HG03354 (cell line): ENCODE results near the gene VDAC2.
"Not testable (repeated sequence)": the region's sequence is repeated elsewhere in the genome, so short reads cannot be mapped to it uniquely, and the experiment has no call there.

ENCODE experiments used
- ATAC-seq: cut with Tn5 transposase; IDR thresholded peaks from one replicate; pipeline ENCODE4 v1.9.1; 2021; ENCODE audit warnings: mild to moderate bottlenecking; ENCODE audit not compliant: unreplicated experiment, poor library complexity, severe bottlenecking

Gene VDAC2, protein sequence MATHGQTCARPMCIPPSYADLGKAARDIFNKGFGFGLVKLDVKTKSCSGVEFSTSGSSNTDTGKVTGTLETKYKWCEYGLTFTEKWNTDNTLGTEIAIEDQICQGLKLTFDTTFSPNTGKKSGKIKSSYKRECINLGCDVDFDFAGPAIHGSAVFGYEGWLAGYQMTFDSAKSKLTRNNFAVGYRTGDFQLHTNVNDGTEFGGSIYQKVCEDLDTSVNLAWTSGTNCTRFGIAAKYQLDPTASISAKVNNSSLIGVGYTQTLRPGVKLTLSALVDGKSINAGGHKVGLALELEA

DNA sequence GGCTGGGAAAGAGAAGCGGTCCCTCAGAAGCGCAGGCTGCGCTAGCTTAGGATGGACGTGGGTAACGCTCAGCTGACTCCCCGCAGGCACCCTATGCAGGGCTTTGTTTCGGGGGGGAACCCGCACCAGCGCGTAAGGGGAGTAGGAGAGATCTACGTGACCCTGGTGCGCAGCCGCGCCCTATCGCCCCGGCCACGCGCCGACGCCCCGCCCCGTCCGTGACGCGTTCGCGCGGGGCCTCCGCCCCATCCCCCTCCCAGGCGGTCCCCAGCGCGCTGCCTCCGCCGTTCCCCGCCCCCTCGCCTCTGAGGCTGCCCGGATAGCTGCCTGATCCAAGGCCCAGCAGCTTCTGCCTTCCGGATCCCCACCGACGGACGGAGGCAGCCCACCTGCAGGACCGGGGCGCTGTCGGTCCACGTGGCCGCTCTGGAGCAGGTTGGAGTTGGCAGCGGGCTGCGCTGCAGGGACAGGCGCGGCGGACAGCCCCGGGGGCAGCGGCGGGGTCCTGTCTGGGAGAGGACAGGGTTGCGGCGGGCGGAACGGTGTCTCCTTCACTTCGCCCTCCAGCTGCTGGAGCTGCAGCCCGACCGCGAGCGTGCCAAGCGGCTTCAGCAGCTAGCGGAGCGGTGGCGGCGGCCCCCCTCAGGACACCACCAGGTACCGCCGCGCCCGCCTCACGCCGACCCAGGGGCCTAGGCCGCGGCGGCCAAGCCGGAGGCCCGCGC, at the start of gene VDAC2:
Gene VDAC2, plus strand, starts transcription at position 515 of the 725 bp plus-strand sequence. CDS start 363 bp downstream, outside the sequence.
- ATAC-seq: peak; percentile 86

DNA sequence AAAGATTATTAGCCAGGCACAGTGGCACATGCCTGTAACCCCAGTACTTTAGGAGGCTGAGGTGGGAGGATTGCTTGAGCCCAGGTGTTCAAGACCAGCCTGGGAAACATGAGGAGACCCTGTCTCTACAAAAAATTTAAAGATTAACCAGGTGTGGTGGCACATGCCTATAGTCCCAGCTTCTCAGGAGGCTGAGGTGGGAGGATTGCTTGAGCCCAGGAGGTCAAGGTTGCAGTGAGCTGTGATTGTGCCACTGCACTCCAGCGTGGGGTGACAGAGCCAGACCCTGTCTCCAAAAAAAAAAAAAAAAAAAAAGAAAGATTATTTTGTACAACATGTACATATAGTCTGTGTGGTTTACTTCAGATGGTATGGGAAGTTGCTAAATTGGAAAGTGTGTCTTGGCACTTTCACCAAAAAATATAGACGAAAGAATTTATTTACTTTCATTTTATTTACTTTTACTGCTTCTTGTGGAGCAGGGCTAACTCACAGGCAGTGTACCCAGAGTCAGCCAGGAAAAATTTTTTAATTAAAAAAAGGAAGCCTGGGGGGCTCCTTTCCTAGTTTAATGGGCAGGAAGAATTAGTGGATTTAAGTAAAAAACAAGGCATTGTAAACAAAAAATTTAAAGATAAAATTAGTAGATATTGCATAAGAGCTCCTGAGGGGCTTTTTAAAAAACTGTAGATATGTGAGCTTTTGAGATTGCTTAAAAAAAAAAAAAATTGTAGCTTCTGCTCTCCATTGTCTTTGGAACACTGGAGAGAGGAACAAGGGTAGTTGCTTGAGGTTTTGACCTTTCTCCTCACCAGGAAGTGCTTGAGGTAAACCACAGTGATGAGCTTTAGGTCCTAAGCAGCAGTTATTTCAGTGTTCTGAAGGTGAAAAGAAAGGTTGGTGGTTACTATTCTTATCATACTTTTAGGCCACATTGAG, 44.6 kb upstream of the VDAC2 start:
- peak; percentile 84 for ATAC-seq

DNA sequence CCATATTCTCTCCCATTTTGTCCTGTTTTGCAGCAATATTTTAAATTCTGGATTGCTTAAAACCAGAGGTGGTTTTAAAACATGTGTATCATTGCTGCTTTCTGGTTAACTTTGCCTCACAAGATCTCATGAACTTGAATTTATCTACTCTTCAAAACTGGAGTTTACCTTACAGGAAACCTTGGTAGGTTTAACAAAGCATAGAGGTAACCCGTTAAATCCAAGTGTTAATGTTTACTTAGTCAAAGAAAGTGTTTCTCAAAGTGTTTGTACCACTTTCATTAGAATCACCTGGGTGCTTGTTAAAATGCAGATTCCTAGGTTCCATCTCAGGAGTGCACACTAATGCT, 44.0 kb upstream of the VDAC2 start:
- peak; percentile 25 for ATAC-seq

DNA sequence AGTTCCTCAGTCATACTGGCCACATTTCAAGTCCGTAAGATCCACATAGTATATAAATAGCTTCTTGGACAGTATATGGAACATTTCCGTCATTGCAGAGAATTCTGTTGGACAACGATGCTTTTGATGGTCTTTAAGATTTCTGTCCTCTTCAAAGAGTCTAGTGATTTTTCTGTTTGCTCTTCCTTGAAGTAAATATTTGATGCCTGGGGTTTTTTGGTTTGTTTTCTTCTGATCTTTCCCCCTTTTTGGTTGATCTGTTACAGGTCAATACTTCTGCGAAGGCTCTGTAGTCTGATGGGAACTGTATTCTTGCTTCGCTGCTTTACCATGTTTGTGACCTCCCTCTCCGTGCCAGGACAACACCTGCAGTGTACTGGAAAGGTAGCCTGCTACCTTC, 42.3 kb upstream of the VDAC2 start:
- ATAC-seq: no peak

DNA sequence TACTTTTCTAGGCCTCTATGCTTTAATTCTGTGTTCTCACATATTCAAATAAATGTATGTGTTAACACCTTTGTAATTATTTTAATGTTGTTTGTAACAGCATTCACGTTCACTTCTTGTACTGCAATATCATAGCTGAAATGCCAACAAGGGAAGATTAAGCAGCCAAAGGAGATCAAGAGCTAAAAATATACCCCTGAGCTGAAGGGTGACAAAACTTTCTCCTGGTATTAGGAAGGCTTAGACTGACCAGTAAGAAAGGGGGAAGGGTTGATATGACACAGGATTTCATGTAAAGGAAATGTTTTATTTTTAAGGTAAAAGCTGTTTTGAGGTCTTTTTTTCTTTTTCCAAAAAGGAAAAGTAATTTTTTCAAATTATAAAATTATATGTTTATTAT, 40.4 kb upstream of the VDAC2 start:
- ATAC-seq: no peak

DNA sequence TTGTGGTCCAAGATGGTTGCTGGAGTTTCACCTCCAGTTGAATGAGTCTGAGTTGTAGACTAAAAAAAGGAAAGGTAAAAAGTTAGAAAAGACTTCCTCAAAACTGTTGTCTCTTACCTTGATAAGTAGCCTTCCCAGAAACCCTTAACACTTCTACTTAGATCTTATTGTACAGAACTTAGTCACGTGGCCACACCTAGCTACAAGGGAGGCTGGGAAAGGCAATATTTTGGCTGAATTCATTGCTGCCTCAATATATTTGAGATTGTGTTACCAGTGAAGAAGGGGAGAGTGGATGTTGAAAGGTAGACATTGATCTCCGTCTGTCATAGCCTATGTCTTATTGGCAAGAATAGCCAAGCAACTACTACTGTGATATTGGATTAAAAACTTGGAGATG, 35.5 kb upstream of the VDAC2 start:
- no peak for ATAC-seq

DNA sequence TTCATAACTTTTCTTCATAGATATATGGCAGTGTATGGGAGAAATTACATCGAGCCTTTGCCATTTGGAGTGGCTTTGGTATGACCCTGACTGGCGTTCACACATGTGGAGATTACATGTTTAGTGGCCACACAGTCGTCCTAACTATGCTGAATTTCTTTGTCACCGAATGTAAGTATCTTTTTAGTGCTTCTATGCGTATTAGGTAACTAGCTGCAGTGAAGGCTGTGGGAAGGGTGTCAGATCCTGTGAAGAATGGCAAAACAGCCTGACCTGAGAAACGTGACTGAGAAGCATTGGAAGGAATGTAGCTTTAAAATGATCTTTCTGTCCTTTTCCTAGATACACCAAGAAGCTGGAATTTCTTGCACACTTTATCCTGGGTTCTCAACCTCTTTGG, 34.5 kb upstream of the VDAC2 start:
- ATAC-seq: no peak

DNA sequence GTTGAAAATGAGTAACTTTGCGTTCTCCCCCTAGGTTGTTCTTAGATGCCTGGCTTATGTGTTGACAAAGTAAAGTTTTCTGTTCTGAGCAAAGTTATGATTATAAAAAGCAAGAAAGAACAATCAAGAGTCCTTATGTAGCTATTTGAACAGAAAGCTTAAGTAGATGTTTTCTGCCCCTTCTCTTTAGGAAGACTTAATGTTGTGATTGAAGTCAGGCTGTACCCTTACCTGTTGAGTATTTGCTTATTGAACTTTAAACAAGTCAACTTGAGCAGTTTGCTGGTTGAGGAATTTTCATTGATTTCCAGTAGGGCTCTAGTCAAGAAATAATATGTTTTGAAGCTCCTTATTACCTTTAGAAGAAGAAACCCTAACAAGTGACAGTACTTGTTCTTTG, 33.9 kb upstream of the VDAC2 start:
- ATAC-seq: no peak

DNA sequence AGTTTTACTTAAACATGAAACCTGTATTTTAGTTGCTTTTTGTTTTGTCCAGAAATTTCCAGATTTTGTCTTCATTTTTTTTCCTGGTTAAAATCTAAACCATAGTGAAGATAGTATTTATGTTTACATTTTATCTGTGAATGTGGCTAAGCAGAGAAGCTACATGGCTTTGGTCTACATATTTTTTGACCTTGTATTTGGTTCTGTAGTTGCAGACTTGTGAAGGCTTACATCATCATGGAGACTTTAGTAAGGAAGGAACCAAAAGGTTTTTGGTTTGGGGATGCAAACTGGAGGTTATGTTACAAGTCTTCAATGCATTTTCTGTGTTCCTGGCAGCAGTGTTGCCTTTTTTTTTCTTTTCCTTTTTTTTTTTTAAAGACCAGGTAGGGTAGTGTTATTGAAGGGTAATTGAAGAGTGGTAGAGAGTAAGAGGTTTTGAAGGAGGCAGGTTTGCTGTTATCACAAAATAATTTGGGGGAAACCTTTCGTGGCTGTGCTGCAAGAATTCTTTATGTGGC, 30.9 kb upstream of the VDAC2 start:
- ATAC-seq: no peak

DNA sequence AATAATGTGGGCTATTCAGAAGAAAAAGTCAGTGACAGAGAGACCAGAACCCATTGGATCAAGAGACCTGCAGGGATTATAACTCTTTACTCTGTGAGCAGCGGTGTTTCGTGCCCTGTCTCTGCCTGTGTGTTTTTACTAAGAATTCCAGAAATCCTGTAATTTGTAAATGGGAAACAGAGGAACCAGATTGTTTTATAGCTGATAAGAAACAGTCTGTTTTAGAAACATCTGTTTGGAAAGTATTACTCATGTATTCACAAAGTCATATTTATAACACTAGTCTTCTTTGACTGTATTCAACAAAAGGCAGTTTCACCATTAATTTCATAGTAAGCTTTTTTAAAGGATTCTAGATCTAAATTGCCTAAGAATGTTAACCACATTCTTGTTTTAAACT, 30.0 kb upstream of the VDAC2 start:
- ATAC-seq: no peak

DNA sequence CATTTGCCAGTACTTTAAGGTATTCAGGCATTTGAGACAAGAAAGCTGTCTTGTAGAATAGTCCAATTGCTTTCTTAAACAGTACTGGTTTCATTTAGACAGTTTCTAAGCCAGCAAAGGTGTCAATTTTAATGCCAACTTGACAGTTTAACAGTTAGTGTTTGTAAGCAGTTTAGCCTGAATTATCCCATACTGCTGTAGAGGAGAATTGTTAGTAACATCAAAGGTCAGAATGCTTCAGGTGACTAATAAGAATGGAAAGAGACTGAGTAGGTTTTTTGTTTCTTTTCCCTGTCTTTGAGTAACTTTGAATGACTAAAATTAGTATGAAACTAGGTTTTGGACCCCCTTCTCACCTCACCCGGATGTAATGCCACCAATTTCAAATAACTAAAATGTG, 29.5 kb upstream of the VDAC2 start:
- ATAC-seq: no peak

DNA sequence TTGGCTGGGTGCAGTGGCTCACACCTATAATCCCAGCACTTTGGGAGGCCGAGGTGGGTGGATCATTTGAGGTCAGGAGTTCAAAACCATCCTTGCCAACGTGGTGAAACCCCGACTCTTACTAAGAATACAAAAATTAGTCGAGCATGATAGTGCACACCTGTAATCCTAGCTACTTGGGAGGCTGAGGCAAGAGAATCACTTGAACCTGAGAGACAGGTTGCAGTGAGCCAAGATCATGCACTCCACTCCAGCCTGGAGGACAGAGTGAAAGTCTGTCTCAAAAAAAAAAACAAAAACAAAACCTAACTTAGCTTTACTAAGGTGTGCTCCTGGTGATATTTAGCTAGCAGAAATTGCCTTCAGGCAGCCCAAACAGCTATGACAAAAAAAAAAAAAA, 24.3 kb upstream of the VDAC2 start:
- no peak for ATAC-seq

DNA sequence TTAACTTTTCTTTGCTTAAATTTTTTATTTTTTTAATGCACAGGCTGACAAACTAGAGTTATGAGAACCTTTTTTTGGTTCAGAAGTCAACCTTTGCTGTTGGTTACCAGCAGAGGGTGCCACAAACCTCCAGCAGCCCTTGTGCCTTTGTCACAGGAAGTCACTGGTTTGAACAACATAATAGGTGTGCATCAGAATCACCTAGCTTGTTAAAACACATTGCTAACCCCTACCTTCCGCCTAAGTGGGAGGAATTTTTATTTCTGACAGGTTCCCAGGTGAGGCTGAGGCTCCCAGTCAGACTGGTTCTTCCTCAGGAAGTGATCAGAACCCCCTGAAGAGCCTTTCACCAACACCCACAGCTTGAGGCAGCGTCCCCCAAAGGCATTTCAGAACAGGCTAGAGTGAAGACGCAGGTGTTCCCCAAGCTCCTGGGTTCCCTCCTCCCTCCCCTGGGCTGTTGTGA, 22.6 kb upstream of the VDAC2 start:
- ATAC-seq: peak; percentile 66

DNA sequence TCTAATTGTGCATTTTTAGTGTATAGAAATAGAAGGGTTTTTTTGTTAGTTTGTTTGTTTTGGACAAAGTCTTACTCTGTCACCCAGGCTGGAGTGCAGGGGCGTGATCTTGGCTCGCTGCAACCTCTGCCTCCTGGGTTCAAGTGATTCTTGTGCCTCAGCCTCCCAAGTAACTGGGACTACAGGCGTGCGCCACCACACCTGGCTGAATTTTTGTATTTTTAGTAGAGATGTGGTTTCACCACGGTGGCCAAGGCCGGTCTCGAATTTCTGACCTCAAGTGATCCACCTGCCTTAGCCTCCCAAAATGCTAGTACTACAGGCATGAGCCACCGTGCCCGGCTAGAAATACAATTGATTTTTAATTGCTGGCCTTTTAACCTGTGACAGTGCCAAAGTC, 22.1 kb upstream of the VDAC2 start:
- not testable (repeated sequence) for ATAC-seq

DNA sequence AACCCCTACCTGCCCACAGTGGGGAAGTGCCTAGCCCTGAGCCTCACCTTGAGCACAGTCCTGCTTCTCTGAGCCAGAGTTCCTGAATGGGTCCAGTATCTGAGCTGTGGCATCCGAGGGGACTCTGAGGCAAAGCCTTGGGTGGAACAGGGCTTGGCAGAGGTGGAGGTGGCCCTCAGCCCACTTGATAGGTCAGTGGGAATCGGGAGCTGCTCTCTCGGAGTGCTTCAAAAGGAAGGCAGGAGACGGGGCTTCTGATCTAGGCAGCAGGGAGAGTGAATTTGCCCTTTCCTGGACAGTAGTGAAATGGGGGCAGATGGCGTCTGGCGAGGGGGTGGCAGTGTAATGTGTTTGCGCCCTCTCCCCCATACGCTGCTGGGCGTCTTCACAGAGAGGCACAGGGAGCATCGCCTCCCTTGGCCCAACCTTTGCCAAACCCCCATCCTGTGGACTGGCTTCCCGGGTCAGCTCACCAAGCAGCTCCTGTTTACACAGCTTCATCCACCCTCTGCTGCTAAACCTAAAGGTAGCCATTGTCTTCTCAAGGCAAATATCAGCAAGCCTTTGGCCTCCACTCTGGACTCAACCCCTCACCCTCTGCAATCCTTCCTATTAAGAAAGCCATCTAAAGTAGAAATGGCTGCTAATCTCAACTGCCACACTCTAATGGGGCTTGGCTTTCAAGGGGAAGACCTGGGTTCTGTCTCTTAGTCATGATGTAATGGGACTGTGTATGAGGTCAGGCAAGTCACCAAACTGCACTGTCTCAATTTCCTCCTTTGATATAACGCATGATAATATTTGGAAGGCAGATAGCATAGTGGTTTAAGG, 21.1 kb upstream of the VDAC2 start:
- ATAC-seq: no peak

DNA sequence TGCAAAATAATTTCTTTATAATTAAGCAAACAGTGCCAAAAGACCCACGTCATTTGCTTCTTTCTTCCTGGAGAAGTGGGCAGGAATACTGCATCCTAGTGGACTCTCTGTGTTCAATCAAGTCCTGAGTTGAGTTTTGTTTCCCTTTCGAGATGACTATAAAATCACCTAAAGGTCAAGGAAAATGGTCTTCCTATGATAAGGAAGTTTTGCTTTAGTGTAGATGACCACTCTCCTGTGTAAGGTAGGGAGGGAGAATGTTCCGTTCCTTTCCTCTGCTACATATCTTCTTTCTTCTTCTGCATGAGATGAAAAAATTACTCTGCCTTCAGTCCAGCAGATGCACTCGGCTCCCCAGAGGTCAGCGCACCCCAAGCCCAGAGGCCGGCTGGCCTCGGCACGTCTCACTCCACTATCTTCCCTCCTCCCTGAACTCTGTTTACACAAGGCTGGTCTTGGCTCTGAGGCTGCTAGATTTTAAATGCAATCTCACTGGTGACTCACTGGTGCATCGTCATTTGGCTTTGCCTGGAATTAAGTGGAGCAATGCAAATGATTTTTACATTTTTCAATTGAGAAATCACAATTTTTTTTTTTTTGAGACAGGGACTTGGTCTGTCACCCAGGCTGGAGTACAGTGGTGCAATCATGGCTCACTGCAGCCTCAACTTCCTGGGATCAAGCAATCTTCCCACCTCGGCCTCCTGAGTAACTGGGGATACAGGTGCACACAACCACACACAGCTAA, 18.6 kb upstream of the VDAC2 start:
- no peak for ATAC-seq

DNA sequence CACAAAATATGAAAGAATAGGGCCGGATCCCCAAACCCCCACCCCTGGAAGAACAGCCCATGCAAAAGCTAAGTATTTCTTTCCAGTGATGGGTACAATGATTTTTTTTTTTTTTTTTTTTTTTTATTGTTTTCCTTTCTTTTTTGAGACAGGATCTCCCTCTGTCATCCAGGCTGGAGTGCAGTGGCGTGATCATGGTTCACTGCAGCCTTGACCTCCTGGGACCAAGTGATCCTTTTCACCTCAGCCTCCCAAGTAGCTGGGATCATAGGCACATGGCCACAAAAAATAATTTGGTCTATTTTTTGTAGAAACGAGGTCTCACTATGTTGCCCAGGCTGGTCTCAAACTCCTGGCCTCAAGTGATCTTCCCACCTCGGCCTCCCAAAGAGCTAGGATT, 16.0 kb upstream of the VDAC2 start:
- ATAC-seq: not testable (repeated sequence)

DNA sequence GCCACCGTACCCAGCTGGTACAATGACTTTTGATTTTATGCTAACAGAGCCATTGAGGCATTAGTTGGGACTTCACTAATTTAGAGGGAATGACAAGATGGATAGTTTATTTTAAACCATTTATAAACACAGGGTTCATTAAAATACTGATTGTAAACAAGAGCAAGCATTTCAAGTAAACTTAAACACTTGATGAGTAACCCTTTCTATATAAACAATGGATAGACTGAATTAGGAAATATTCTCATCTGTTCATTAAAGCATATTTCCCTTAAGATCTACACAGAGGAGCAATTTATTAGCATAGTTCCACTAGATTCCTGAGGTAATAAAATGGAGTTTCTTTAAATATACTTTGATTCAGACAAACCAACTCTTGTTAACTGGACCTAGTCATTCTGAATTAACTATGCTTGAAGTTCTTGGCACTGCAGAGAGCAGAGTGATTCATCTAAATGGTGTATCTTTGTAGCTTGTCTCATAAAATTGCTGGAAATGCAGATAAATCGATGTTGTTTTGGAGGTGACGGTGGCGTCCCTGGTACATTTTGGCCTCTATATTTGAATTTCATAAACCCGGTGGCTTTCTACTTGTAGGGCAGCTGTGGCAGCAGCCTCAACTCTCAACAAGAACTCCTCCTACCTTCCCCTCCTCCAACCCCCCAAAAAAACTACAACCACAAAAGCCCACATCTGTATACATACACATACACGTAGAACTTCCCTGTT, 15.4 kb upstream of the VDAC2 start:
- no peak for ATAC-seq
